Measurements from ENCODE around the gene SLC4A3.
"Not testable (repeated sequence)": the region's sequence is repeated elsewhere in the genome, so short reads cannot be mapped to it uniquely, and the experiment has no call there.

Gene SLC4A3

GRCh38 chr2:219681694-219682300 lies 54.4 kb downstream of the SLC4A3 start:
- no peak for DNase-seq (ENCODE audit: low spot score)

DNA sequence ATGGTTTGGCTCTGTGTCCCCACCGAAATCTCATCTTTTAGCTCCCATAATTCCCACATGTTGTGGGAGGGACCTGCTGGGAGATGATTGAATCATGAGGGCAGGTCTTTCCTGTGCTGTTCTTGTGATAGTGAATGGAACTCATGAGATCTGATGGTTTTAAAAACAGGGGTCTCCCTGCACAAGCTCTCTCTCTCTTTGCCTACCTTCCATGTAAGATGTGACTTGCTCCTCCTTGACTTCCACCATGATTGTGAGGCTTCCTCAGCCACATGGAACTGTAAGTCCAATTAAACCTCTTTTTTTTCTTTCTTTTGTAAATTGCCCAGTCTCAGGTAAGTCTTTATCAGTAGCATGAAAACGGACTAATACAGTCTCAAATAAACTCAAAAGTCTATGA lies 56.0 kb downstream of the SLC4A3 start:
- not testable (repeated sequence) for DNase-seq (ENCODE audit: low spot score)

- DNase-seq (ENCODE audit: low spot score), result peak; percentile 56
These were observed 57.6 kb downstream of the SLC4A3 start for GRCh38 chr2:219684721-219685689.

DNA sequence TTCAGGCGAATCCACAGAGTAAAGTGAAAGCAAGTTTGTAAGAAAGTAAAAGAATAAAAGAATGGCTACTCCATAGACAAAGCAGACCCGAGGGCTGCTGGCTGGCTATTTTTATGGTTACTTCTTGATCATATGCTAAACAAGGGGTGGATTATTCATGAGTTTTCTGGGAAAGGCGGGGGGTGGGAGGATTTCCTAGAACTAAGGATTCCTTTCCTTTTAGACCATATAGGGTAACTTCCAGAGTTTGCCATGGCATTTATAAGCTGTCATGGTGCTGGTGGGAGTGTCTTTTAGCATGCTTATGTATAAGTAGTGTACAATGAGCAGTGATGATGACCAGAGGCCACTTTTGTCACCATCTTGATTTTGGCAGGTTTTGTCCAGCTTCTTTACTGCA lies 59.8 kb downstream of the SLC4A3 start:
- no peak for DNase-seq (ENCODE audit: low spot score)

DNA sequence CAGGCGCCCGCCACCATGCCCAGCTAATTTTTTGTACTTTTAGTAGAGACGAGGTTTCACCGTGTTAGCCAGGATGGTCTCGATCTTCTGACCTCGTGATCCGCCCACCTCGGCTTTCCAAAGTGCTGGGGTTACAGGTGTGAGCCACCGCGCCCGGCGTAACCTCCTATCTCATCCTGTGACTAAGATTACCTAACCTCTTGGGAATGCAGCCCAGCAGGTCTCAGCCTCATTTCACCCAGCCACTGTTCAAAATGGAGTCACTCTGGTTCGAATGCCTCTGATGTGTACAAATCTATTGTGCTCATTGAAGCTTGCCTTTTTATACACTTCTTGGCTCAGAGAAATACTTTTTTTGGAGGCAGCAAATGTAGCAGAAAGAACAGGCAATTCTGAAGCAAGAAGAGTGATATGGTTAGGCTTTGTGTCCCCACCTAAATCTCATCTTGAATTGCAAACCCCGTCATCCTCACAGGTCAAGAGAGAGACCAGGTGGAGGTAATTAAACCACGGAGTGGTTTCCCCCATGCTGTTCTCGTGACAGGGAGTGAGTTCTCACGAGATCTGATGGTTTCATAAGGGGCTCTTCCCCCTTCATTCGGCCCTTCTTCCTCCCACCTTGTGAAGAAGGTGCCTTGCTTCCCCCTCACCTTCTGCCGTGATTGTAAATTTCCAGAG lies 60.6 kb downstream of the SLC4A3 start:
- DNase-seq (ENCODE audit: low spot score), result no peak

GRCh38 chr2:219688560-219689445 lies 61.4 kb downstream of the SLC4A3 start:
- DNase-seq (ENCODE audit: low spot score), result peak; percentile 81

DNA sequence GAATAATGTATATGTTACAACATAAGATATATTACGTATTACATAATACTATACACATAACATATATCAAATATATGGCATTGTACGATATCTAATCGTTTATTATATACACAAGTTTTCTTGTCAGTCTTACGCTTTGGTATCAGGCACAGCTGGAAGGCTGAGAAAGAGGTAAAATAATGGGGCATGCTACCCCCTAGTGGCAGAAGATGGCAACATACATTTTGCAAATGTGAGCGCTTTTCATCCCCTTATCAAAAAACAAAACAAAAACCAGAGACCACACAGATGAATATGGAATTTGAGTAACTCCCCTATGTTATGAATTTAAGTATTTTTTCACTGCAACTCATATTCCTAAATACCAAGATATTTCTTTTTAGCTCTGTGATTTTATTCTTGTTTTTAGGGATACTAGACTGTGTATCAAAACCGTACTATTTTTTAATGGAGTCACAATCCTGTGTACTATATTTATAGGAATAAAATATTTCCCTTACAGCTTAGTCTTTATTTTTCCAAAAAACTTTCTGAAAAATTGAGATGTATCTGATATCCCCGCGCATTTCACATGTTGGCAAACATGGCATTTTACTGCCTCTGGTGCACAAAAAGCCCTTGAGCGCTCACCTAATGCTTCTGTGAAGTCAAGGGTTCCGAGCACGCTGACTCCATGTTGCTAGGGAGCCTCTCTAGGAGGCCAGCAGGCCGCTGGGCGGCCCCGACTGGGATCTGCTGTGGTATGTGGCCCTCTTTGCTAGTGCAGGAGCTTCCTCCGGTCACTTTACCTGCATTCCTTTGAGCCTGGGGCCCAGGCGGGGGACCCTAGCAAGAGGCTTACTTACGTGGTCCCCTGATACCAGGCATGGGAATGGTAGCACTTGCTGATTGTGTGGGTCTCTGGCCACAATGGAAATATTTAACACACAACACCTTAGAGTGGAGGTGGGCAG lies 62.5 kb downstream of the SLC4A3 start:
- DNase-seq (ENCODE audit: low spot score), result peak; percentile 53

DNA sequence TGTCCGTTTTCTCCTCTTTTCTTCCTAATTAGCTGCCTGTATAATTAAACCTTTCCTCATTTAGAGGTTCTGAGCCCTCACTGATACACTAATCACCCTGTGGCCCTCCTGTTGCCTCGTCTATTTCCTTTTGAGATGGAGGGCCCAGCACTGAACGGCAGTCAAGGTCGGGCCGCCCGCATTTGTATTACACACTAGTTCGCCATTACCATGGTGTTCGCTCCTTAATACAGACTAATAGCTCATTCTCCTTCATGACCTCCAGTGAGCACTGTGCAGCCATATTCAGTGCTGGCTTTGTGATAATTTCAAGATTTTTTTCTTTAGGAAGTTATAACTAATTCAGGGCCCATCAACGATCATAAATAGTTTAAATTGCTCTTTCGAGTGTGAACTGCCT lies 64.1 kb downstream of the SLC4A3 start:
- DNase-seq (ENCODE audit: low spot score), result no peak
